PC-9 (cell line): Measurements from ENCODE around the gene CEP350.

Experiments
- EZH2 ChIP-seq: fragments of 200-600 bp; sonication (generic); IDR thresholded peaks from 2 replicates; pipeline ENCODE4 v1.8.0; 2017; ENCODE audit warnings: antibody characterized with exemption, low read depth
- TF ChIP-seq, protein P1 (sequence below): fragments of 200-600 bp; sonication (generic); conservative IDR thresholded peaks from 2 replicates; pipeline ENCODE4 v1.6.1; 2017; ENCODE audit warnings: mixed run types, antibody characterized with exemption, mild to moderate bottlenecking, moderate library complexity

DNA sequence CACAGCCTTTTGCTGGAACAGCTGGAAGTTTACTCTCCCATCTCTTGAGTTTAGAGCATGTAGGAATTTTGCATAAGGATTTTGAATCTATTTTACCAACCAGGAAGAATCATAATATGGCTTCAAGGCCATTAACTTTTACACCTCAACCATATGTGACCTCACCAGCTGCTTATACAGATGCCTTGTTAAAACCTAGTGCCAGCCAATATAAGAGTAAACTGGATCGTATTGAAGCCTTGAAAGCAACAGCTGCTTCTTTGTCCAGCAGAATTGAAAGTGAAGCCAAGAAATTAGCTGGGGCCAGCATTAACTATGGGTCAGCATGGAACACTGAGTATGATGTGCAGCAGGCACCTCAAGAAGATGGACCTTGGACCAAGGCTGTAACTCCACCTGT, 65.4 kb downstream of the CEP350 start:
- TF ChIP-seq, protein P1, sequence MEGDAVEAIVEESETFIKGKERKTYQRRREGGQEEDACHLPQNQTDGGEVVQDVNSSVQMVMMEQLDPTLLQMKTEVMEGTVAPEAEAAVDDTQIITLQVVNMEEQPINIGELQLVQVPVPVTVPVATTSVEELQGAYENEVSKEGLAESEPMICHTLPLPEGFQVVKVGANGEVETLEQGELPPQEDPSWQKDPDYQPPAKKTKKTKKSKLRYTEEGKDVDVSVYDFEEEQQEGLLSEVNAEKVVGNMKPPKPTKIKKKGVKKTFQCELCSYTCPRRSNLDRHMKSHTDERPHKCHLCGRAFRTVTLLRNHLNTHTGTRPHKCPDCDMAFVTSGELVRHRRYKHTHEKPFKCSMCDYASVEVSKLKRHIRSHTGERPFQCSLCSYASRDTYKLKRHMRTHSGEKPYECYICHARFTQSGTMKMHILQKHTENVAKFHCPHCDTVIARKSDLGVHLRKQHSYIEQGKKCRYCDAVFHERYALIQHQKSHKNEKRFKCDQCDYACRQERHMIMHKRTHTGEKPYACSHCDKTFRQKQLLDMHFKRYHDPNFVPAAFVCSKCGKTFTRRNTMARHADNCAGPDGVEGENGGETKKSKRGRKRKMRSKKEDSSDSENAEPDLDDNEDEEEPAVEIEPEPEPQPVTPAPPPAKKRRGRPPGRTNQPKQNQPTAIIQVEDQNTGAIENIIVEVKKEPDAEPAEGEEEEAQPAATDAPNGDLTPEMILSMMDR: no peak
- no peak for TF ChIP-seq EZH2
